Stimulated activated CD4-positive, alpha-beta T cell treated with anti-CD3 and anti-CD28 coated beads, Interleukin-12 subunit alpha, Interleukin-12 subunit beta, amount 100 ng/mL, for 24 hours (primary cell): ENCODE results near the gene ERCC6.

Source experiments
- DNase-seq, 2 experiments: peaks; one replicate each; pipeline ENCODE4 v3.0.0-alpha.2; 2020; ENCODE audit warnings: low read depth in 2 of 2

The ERCC6 gene

GRCh38 chr10:49549640-49550346, 10.9 kb upstream of the ERCC6 start:
- DNase-seq, result no peak

GRCh38 chr10:49543604-49544003, 4.7 kb upstream of the ERCC6 start:
- DNase-seq, result no peak

- no peak for DNase-seq
These were observed 3.4 kb upstream of the ERCC6 start for GRCh38 chr10:49542353-49542752.

- no peak for DNase-seq
These were observed 2.8 kb upstream of the ERCC6 start for GRCh38 chr10:49541762-49542161.

GRCh38 chr10:49540056-49540797, 1.3 kb upstream of the ERCC6 start:
- no peak for DNase-seq

GRCh38 chr10:49539320-49539885, 482 bp upstream of the ERCC6 start:
- DNase-seq, result no peak

- no peak for DNase-seq
These were observed 4.1 kb downstream of the ERCC6 start for GRCh38 chr10:49534670-49535381.

GRCh38 chr10:49532461-49532860, 6.5 kb downstream of the ERCC6 start:
- no peak for DNase-seq

- no peak for DNase-seq
These were observed 9.9 kb downstream of the ERCC6 start for GRCh38 chr10:49528977-49529506.

GRCh38 chr10:49527850-49528249, 11.1 kb downstream of the ERCC6 start:
- no peak for DNase-seq

GRCh38 chr10:49527061-49527460, 11.9 kb downstream of the ERCC6 start:
- DNase-seq, result no peak

- no peak for DNase-seq
These were observed 12.3 kb downstream of the ERCC6 start for GRCh38 chr10:49526619-49527018.

GRCh38 chr10:49524496-49524895, 14.4 kb downstream of the ERCC6 start:
- DNase-seq, result no peak

GRCh38 chr10:49523301-49523700, 15.6 kb downstream of the ERCC6 start:
- no peak for DNase-seq

- no peak for DNase-seq
These were observed 17.9 kb downstream of the ERCC6 start for GRCh38 chr10:49521062-49521461.

- DNase-seq, result no peak
These were observed 18.7 kb downstream of the ERCC6 start for GRCh38 chr10:49520122-49520775.

GRCh38 chr10:49519717-49520116, 19.2 kb downstream of the ERCC6 start:
- DNase-seq, result no peak

- no peak for DNase-seq
These were observed 19.8 kb downstream of the ERCC6 start for GRCh38 chr10:49518982-49519578.

- no peak for DNase-seq
These were observed 20.4 kb downstream of the ERCC6 start for GRCh38 chr10:49518566-49518965.

GRCh38 chr10:49516216-49516970, 22.5 kb downstream of the ERCC6 start:
- no peak for DNase-seq
